Natural killer cell (primary cell): ENCODE data around the gene FTSJ1. TPM values are rescaled to one million over a fixed set of nuclear protein-coding genes. Genes with fewer than 3 reads are reported as not detected.
A peak's percentile ranks its signal among the peaks of the same experiment; 100 is the strongest.

Experiments
- ATAC-seq, 3 donors: fragments of 150-1000 bp in 2 of 3; fragments of 200-7000 bp in 1 of 3; cut with Tn5 transposase; 1 replicate in 1 of 3; 2 replicates in 2 of 3; pipeline ENCODE4 v1.10.0; 2021; ENCODE audit warnings: mild to moderate bottlenecking in 2 of 3, moderate library complexity in 2 of 3
- DNase-seq, 2 donors: peaks; one replicate each; pipeline versions ENCODE4 v3.0.0 to v3.0.0-alpha.2; 2013 to 2021; ENCODE audit warnings: mixed read lengths in 1 of 2
- H3K27ac ChIP-seq: one replicate; pipeline ENCODE4 v1.5.1; 2013; ENCODE audit warnings: mild to moderate bottlenecking, low read length
- H3K27me3 ChIP-seq: one replicate; pipeline ENCODE4 v1.6.1; 2013; ENCODE audit warnings: low read length; ENCODE audit not compliant: control insufficient read depth, insufficient read depth
- H3K36me3 ChIP-seq: one replicate; pipeline ENCODE4 v1.6.1; 2013; ENCODE audit warnings: low read length; ENCODE audit not compliant: control insufficient read depth, insufficient read depth
- H3K4me1 ChIP-seq: one replicate; pipeline ENCODE4 v1.6.1; 2013; ENCODE audit warnings: low read length; ENCODE audit not compliant: control insufficient read depth, insufficient read depth
- H3K4me3 ChIP-seq: one replicate; pipeline ENCODE4 v1.5.1; 2013; ENCODE audit warnings: low read length
- H3K9me3 ChIP-seq: one replicate; pipeline ENCODE4 v1.6.1; 2013; ENCODE audit warnings: low read length; ENCODE audit not compliant: control insufficient read depth, insufficient read depth
- H3K27ac Mint-ChIP-seq, 2 donors: one replicate each; pipeline ENCODE4 v1.8.0; 2022; ENCODE audit warnings: mild to moderate bottlenecking in 2 of 2, mixed read lengths in 2 of 2, moderate library complexity in 1 of 2
- H3K27me3 Mint-ChIP-seq, 2 donors: one replicate each; pipeline ENCODE4 v1.8.0; 2022; ENCODE audit warnings: low read depth in 2 of 2, mixed read lengths in 2 of 2
- H3K36me3 Mint-ChIP-seq: one replicate; pipeline ENCODE4 v1.8.0; 2022; ENCODE audit warnings: mixed read lengths
- H3K4me1 Mint-ChIP-seq, 2 donors: one replicate each; pipeline ENCODE4 v1.8.0; 2022; ENCODE audit warnings: mixed read lengths in 2 of 2
- H3K4me3 Mint-ChIP-seq: one replicate; pipeline ENCODE4 v1.8.0; 2022; ENCODE audit warnings: mild to moderate bottlenecking, moderate library complexity, mixed read lengths
- H3K9me3 Mint-ChIP-seq, 2 donors: one replicate each; pipeline ENCODE4 v1.8.0; 2022; ENCODE audit warnings: mixed read lengths in 2 of 2
- CTCF ChIP-seq: fragments of 200-600 bp; IDR thresholded peaks from one replicate; pipeline ENCODE4 v1.8.0; 2022; ENCODE audit warnings: antibody characterized with exemption
- WGBS: methylation state at CpG from one replicate; pipeline ENCODE4 v1.1.7; 2013; ENCODE audit warnings: missing lambda C conversion rate; ENCODE audit not compliant: insufficient coverage; 5-methylcytosine and 5-hydroxymethylcytosine counted together
- intact Hi-C: fragments of 100-400 bp; cut with micrococcal nuclease; formaldehyde crosslinking; loops from one replicate; pipeline ENCODE4 v1.14.2; 2022
- total RNA-seq, 4 donors: library from RNA; stranded (reverse); fragments of 120-200 nt in 1 of 4; gene quantifications; one replicate each; pipeline versions ENCODE4 v1.2.3 to v1.2.4, GENCODE V29; 2013 to 2022

Gene FTSJ1
- total RNA-seq, 3 donors from 2014 or later (not counting 1 experiment from before 2014, with no cell fraction given), result 62.4 to 75.3 (median 67.3) TPM

- DNase-seq, result peak in 1 of 2 donors; percentile 38
- no peaks in the 10 kb centered on the region for H3K9me3 ChIP-seq
- H3K9me3 Mint-ChIP-seq, result no peaks in the 10 kb centered on the region
- peak overlapping the region; percentile 90 for H3K4me3 Mint-ChIP-seq
- peak overlapping the region in 1 of 2 donors; percentile 91 for H3K27ac Mint-ChIP-seq
- no peaks in the 10 kb centered on the region for H3K36me3 Mint-ChIP-seq
- no peak for TF ChIP-seq CTCF
- peak overlapping the region; percentile 65 for H3K4me3 ChIP-seq
- no peaks in the 10 kb centered on the region for H3K27me3 Mint-ChIP-seq
- intact Hi-C loops, result no loop called here
- peak; percentile 46 to 57 (median 48) for ATAC-seq
- no peaks in the 10 kb centered on the region for H3K36me3 ChIP-seq
- peaks cover 20 to 53% of the 10 kb centered on the region in 2 donors for H3K4me1 Mint-ChIP-seq
- peaks cover 25% of the 10 kb centered on the region for H3K4me1 ChIP-seq
- H3K27ac ChIP-seq, result no peak overlapping the region
- WGBS, result 0% methylated on average over 16 of the region's 18 CpGs
- no peaks in the 10 kb centered on the region for H3K27me3 ChIP-seq
These were observed 7.7 kb upstream of the FTSJ1 start for GRCh38 chrX:48468247-48468671.

- ATAC-seq (peak in 2 of 3 donors; percentile 66 to 69), DNase-seq (peak in 1 of 2 donors; percentile 63)
- H3K4me3 ChIP-seq, result peak overlapping the region; percentile 65
- H3K27me3 Mint-ChIP-seq, result no peaks in the 10 kb centered on the region
- H3K36me3 ChIP-seq, result no peaks in the 10 kb centered on the region
- H3K9me3 ChIP-seq, result no peaks in the 10 kb centered on the region
- peaks cover 18 to 50% of the 10 kb centered on the region in 2 donors for H3K4me1 Mint-ChIP-seq
- H3K9me3 Mint-ChIP-seq, result no peaks in the 10 kb centered on the region
- H3K36me3 Mint-ChIP-seq, result no peaks in the 10 kb centered on the region
- peak overlapping the region; percentile 14 to 91 for H3K27ac Mint-ChIP-seq
- no peak for TF ChIP-seq CTCF
- peak overlapping the region; percentile 90 for H3K4me3 Mint-ChIP-seq
- peaks cover 25% of the 10 kb centered on the region for H3K4me1 ChIP-seq
- peak overlapping the region; percentile 19 for H3K27ac ChIP-seq
- intact Hi-C loops, result no loop called here
- no peaks in the 10 kb centered on the region for H3K27me3 ChIP-seq
- WGBS, result 0% methylated on average over 17 of the region's 23 CpGs
These were observed 7.0 kb upstream of the FTSJ1 start for GRCh38 chrX:48468693-48469691.

- Histone ChIP-seq H3K4me3 (peak within 1 kb of the TSS; percentile 65), H3K9me3 (no peaks in the 10 kb centered on the region), H3K27me3 (no peaks in the 10 kb centered on the region), H3K27ac (peak within 1 kb of the TSS; percentile 19), H3K36me3 (no peaks in the 10 kb centered on the region), H3K4me1 (peaks cover 25% of the 10 kb centered on the region)
- intact Hi-C loops, result no loop called here
- Mint-ChIP-seq H3K4me3 (peak within 1 kb of the TSS; percentile 90), H3K27me3 (no peaks in the 10 kb centered on the region), H3K27ac (peak within 1 kb of the TSS; percentile 14 to 91), H3K4me1 (peaks cover 13 to 46% of the 10 kb centered on the region in 2 donors), H3K36me3 (no peaks in the 10 kb centered on the region), H3K9me3 (no peaks in the 10 kb centered on the region)
- DNase-seq (no peak), ATAC-seq (no peak)
- WGBS, result 87% methylated on average over 16 of the region's 18 CpGs
- TF ChIP-seq CTCF, result no peak
These were observed 5.7 kb upstream of the FTSJ1 start, which contains the start of gene SLC38A5 for GRCh38 chrX:48470110-48470832. SLC38A5 (minus strand) TSS chrX:48470260; CDS start chrX:48467924, 2,336 bp downstream.
